Naive thymus-derived CD4-positive, alpha-beta T cell (primary cell): ENCODE measurements around the gene RASEF. TPM values are rescaled to one million over a fixed set of nuclear protein-coding genes. Genes with fewer than 3 reads are reported as not detected.

Source experiments
- ATAC-seq: fragments of 150-1000 bp; cut with Tn5 transposase; 2 replicates; pipeline ENCODE4 v1.10.0; 2021; ENCODE audit warnings: mild to moderate bottlenecking, moderate library complexity
- CTCF ChIA-PET: fragments of 350-600 bp; sonication (Branson Sonifier 250); formaldehyde crosslinking; loops from one replicate; lab custom pipeline; 2021; ENCODE audit warnings: antibody characterized with exemption; lab: Charles Lee
- POLR2A ChIA-PET: fragments of 350-600 bp; sonication (Branson Sonifier 250); formaldehyde crosslinking; loops from one replicate; lab custom pipeline; 2021; ENCODE audit warnings: antibody characterized with exemption, inconsistent platforms; lab: Charles Lee
- DNase-seq, 9 donors: peaks; one replicate each; pipeline versions ENCODE4 v3.0.0 to v3.0.0-alpha.2; 2020 to 2022; ENCODE audit warnings: mixed read lengths in 1 of 9
- H3K27ac ChIP-seq: one replicate; pipeline ENCODE4 v1.7.0; 2013; ENCODE audit warnings: mild to moderate bottlenecking, low read depth, low read length, moderate library complexity
- H3K27me3 ChIP-seq, 2 donors: one replicate each; pipeline ENCODE4 v1.7.0; 2013; ENCODE audit warnings: low read length in 2 of 2, mild to moderate bottlenecking in 2 of 2, moderate library complexity in 2 of 2; ENCODE audit not compliant: control insufficient read depth in 2 of 2, insufficient read depth in 2 of 2
- H3K36me3 ChIP-seq, 3 experiments: 1 replicate in 2 of 3; 2 replicates in 1 of 3; pipeline ENCODE4 v1.7.0; 2013; ENCODE audit warnings: low read length in 3 of 3, mild to moderate bottlenecking in 3 of 3, moderate library complexity in 1 of 3; ENCODE audit not compliant: insufficient read depth in 3 of 3, control insufficient read depth in 2 of 3
- H3K4me1 ChIP-seq, 2 donors: one replicate each; pipeline ENCODE4 v1.7.0; 2013; ENCODE audit warnings: low read length in 2 of 2, mild to moderate bottlenecking in 2 of 2, moderate library complexity in 1 of 2; ENCODE audit not compliant: control insufficient read depth in 2 of 2, insufficient read depth in 2 of 2
- H3K4me3 ChIP-seq: 2 replicates; pipeline ENCODE4 v1.7.0; 2013; ENCODE audit warnings: mild to moderate bottlenecking, low read length
- H3K9me3 ChIP-seq, 3 experiments: 1 replicate in 2 of 3; 2 replicates in 1 of 3; pipeline ENCODE4 v1.7.0; 2013; ENCODE audit warnings: low read length in 3 of 3; ENCODE audit not compliant: control insufficient read depth in 2 of 3
- H3K27ac Mint-ChIP-seq, 9 donors: one replicate each; pipeline ENCODE4 v1.8.0; 2020 to 2022; ENCODE audit warnings: mixed read lengths in 9 of 9, mild to moderate bottlenecking in 8 of 9, moderate library complexity in 5 of 9, inconsistent platforms in 2 of 9
- H3K27me3 Mint-ChIP-seq, 5 donors: one replicate each; pipeline ENCODE4 v1.8.0; 2021 to 2022; ENCODE audit warnings: mixed read lengths in 5 of 5, mild to moderate bottlenecking in 1 of 5
- H3K36me3 Mint-ChIP-seq, 5 donors: one replicate each; pipeline ENCODE4 v1.8.0; 2020 to 2022; ENCODE audit warnings: mixed read lengths in 5 of 5, mild to moderate bottlenecking in 3 of 5, inconsistent platforms in 1 of 5
- H3K4me1 Mint-ChIP-seq, 7 donors: one replicate each; pipeline ENCODE4 v1.8.0; 2020 to 2022; ENCODE audit warnings: mixed read lengths in 7 of 7, mild to moderate bottlenecking in 3 of 7, inconsistent platforms in 1 of 7
- H3K4me3 Mint-ChIP-seq, 10 donors: one replicate each; pipeline ENCODE4 v1.8.0; 2020 to 2022; ENCODE audit warnings: mild to moderate bottlenecking in 10 of 10, mixed read lengths in 10 of 10, moderate library complexity in 6 of 10, inconsistent platforms in 2 of 10
- H3K9me3 Mint-ChIP-seq, 11 donors: one replicate each; pipeline ENCODE4 v1.8.0; 2020 to 2022; ENCODE audit warnings: mixed read lengths in 11 of 11, mild to moderate bottlenecking in 4 of 11, inconsistent platforms in 1 of 11, moderate library complexity in 1 of 11
- intact Hi-C, 2 donors: fragments of 100-400 bp; cut with micrococcal nuclease; formaldehyde crosslinking; loops; one replicate each; pipeline ENCODE4 v1.15.1; 2023
- polyA plus RNA-seq, 2 donors: library from polyadenylated mRNA; unstranded; fragments of 300-500 nt; fragmentation: Illumina TruSeq; gene quantifications; one replicate each; pipeline ENCODE4 v1.2.3, GENCODE V29; 2021
- total RNA-seq, 6 experiments: library from RNA in 5 of 6; stranded (reverse) in 5 of 6; gene quantifications; 1 replicate in 5 of 6; 2 replicates in 1 of 6; pipeline ENCODE4 v1.2.3 and lab custom pipeline; 2021 to 2026

Gene RASEF
- total and polyA plus RNA-seq, 7 experiments from 2014 or later: 0.12 TPM; not detected in 6

GRCh38 chr9:83002329-83002728 is 60.6 kb downstream of the RASEF start:
- Mint-ChIP-seq H3K27ac (no peak overlapping the region), H3K4me1 (peaks cover 0 to 3% (median 0%) of the 10 kb centered on the region in 7 donors), H3K27me3 (peaks cover 0 to 8% (median under 1%) of the 10 kb centered on the region in 5 donors), H3K9me3 (peaks cover 0 to 4% (median 0%) of the 10 kb centered on the region in 11 donors), H3K36me3 (no peaks in the 10 kb centered on the region), H3K4me3 (no peak overlapping the region)
- no peak overlapping the region for H3K27ac ChIP-seq
- H3K27me3 ChIP-seq: no peaks in the 10 kb centered on the region
- no peaks in the 10 kb centered on the region for H3K36me3 ChIP-seq
- H3K9me3 ChIP-seq: no peaks in the 10 kb centered on the region
- intact Hi-C loops: no loop called here
- H3K4me3 ChIP-seq: no peak overlapping the region
- ChIA-PET POLR2A (no interaction called here), CTCF (no interaction called here)
- no peak for DNase-seq
- no peak for ATAC-seq
- no peaks in the 10 kb centered on the region for H3K4me1 ChIP-seq

GRCh38 chr9:83000765-83001164 is 62.2 kb downstream of the RASEF start:
- H3K36me3 ChIP-seq: no peaks in the 10 kb centered on the region
- Mint-ChIP-seq H3K9me3 (peaks cover 0 to 4% (median 0%) of the 10 kb centered on the region in 11 donors), H3K4me1 (peaks cover 0 to 3% (median 0%) of the 10 kb centered on the region in 7 donors), H3K27ac (no peak overlapping the region), H3K4me3 (no peak overlapping the region), H3K27me3 (peaks cover 0 to 8% (median 0%) of the 10 kb centered on the region in 5 donors), H3K36me3 (no peaks in the 10 kb centered on the region)
- intact Hi-C loops: no loop called here
- POLR2A ChIA-PET: no interaction called here
- no peaks in the 10 kb centered on the region for H3K27me3 ChIP-seq
- no peak overlapping the region for H3K4me3 ChIP-seq
- CTCF ChIA-PET: no interaction called here
- no peak overlapping the region for H3K27ac ChIP-seq
- no peaks in the 10 kb centered on the region for H3K4me1 ChIP-seq
- DNase-seq (no peak), ATAC-seq (no peak)
- H3K9me3 ChIP-seq: no peaks in the 10 kb centered on the region

DNA sequence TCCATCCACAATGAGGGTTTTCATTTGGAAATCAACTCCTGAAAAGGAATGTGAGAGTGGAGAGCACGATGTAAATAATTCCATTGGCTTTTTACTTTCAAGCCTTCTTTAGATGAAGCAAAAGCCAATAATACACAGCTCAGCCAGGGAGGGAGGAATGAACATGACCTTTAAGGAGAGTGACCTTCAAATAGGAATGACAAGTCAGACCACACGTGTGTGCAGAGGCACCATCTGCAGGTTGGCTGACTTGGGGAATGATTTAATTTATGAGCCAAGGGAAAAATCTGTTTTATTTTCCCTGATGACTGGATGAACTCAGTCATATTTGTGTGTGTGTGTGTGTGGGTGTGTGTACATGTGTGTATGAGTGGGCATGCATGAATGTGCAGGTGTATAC is 64.5 kb downstream of the RASEF start:
- no peak for DNase-seq
- H3K4me3 ChIP-seq: no peak overlapping the region
- no peaks in the 10 kb centered on the region for H3K36me3 ChIP-seq
- intact Hi-C loops: no loop called here
- Mint-ChIP-seq H3K36me3 (no peaks in the 10 kb centered on the region), H3K4me3 (no peak overlapping the region), H3K9me3 (peaks cover 0 to 4% (median 0%) of the 10 kb centered on the region in 11 donors), H3K4me1 (no peaks in the 10 kb centered on the region), H3K27me3 (peaks cover 0 to 4% (median 0%) of the 10 kb centered on the region in 5 donors), H3K27ac (no peak overlapping the region)
- H3K27me3 ChIP-seq: no peaks in the 10 kb centered on the region
- H3K9me3 ChIP-seq: no peaks in the 10 kb centered on the region
- H3K4me1 ChIP-seq: no peaks in the 10 kb centered on the region
- ChIA-PET CTCF (no interaction called here), POLR2A (no interaction called here)
- no peak for ATAC-seq
- H3K27ac ChIP-seq: no peak overlapping the region

DNA sequence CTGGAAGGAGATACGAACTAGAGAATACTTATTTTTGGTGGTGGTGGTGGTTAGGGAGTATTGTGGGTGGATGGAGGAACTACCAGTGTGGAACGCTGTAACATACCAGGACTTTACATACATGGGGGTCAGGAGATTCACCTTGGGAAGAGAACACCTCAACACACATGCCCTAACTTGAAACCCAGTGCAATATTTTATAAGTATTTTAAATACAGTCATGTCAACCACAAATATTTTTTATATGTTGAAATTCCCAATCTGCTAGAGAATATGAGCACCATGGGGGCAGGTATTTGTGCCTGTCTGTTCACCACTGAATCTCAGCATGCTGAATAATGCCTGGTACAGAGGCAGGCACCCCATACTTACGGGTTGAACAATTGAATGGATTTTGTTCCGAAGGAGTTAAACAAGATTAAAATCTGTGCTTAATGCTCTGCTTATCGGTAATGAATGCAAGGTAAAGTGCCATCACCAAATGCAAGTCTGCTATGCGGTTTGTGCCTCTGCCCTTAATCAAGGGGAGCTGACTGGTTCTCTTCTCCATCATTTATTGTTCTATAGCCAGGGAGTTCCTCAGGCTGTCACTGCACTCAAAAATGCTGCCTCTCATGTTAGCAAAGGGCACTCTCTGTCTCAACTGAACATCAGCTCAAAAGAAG is 65.3 kb downstream of the RASEF start:
- ATAC-seq: no peak
- Histone ChIP-seq H3K36me3 (no peaks in the 10 kb centered on the region), H3K4me1 (no peaks in the 10 kb centered on the region), H3K9me3 (no peaks in the 10 kb centered on the region), H3K4me3 (no peak overlapping the region), H3K27ac (no peak overlapping the region), H3K27me3 (no peaks in the 10 kb centered on the region)
- CTCF ChIA-PET: no interaction called here
- POLR2A ChIA-PET: no interaction called here
- Mint-ChIP-seq H3K27ac (no peak overlapping the region), H3K4me1 (no peaks in the 10 kb centered on the region), H3K9me3 (peaks cover 0 to 4% (median 0%) of the 10 kb centered on the region in 11 donors), H3K27me3 (peaks cover 0 to 4% (median 0%) of the 10 kb centered on the region in 5 donors), H3K4me3 (no peak overlapping the region), H3K36me3 (no peaks in the 10 kb centered on the region)
- intact Hi-C loops: no loop called here
- no peak for DNase-seq

GRCh38 chr9:82996941-82997340 is 66.0 kb downstream of the RASEF start:
- H3K4me3 Mint-ChIP-seq: no peak overlapping the region
- intact Hi-C loops: no loop called here
- peaks cover 0 to 4% (median 0%) of the 10 kb centered on the region in 11 donors for H3K9me3 Mint-ChIP-seq
- H3K27me3 Mint-ChIP-seq: peaks cover 0 to 4% (median 0%) of the 10 kb centered on the region in 5 donors
- CTCF ChIA-PET: no interaction called here
- Histone ChIP-seq H3K4me1 (no peaks in the 10 kb centered on the region), H3K27me3 (no peaks in the 10 kb centered on the region), H3K36me3 (no peaks in the 10 kb centered on the region), H3K4me3 (no peak overlapping the region), H3K27ac (no peak overlapping the region), H3K9me3 (no peaks in the 10 kb centered on the region)
- no peak overlapping the region for H3K27ac Mint-ChIP-seq
- no peaks in the 10 kb centered on the region for H3K36me3 Mint-ChIP-seq
- ATAC-seq (no peak), DNase-seq (no peak)
- POLR2A ChIA-PET: no interaction called here
- no peaks in the 10 kb centered on the region for H3K4me1 Mint-ChIP-seq

GRCh38 chr9:82993856-82994605 is 68.9 kb downstream of the RASEF start:
- no peaks in the 10 kb centered on the region for H3K4me1 ChIP-seq
- DNase-seq: no peak
- ChIA-PET CTCF (no interaction called here), POLR2A (no interaction called here)
- Mint-ChIP-seq H3K4me3 (no peak overlapping the region), H3K36me3 (no peaks in the 10 kb centered on the region), H3K27ac (no peak overlapping the region), H3K27me3 (peaks cover 0 to 9% (median 4%) of the 10 kb centered on the region in 5 donors), H3K4me1 (peaks cover 0 to 2% (median 0%) of the 10 kb centered on the region in 7 donors), H3K9me3 (peaks cover 0 to 4% (median 0%) of the 10 kb centered on the region in 11 donors)
- no peak overlapping the region for H3K27ac ChIP-seq
- no peaks in the 10 kb centered on the region for H3K36me3 ChIP-seq
- no peak overlapping the region for H3K4me3 ChIP-seq
- H3K9me3 ChIP-seq: no peaks in the 10 kb centered on the region
- intact Hi-C loops: no loop called here
- ATAC-seq: no peak
- H3K27me3 ChIP-seq: no peaks in the 10 kb centered on the region
